ENCODE results near the gene SIX2.
"Not testable (repeated sequence)": the region's sequence is repeated elsewhere in the genome, so short reads cannot be mapped to it uniquely, and the experiment has no call there.

Gene SIX2

DNA sequence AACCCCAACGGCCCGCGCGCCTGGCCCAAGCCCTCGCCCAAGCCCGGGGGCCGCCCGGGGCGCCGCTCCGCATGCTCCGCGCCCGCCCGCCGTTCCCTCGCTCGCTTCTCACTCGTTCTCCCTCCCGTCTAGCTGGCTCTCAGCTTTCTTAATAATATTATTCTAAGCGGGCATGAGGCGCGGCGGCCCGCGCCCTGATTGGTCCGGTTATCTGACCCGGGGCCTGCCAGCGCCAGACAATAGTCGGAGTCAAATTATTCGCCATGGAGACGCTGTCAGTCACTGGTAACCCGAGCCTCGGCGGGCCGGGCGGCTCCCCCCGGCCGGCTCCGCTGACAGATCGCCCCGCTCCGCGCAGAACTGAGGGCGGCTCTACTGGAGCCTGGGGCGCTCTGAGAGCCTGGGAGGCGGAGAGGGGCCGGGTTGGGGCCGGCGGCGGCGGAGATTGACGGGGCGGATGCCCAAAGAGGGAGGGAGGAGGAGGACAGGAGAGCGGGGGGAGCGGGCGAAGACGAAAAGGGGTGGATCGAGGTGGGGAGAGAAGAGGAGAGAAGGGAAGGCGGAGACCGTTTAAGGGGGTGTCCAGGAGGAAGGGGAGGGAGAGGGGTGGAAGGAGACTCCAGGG lies at the start of gene SIX2:
TSS of gene SIX2 (minus strand) at position 150 of the 625 bp plus-strand sequence. CDS start 342 bp downstream, outside the sequence.
- DNase-seq = no peak

DNA sequence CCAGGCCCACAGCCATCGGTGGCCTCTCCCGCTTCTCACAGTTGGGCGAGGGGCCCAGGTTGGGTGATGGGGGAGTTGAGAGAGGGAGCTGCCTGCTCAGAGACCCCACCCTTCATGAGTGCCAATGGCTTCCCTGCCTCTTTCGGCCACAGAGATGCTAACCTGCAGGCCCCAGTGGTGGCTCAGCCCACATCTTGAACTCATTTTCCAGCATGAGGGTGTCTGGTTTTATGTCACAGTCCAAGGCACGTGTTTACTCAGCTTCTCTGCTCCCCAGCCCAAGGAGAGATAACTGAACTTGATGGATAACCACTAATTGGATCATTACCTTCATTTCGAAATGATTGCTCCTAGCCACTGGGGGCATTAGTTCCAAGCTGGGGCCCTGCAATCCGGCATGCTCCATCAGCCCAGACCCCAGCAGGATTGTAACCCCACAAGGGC lies 45.9 kb upstream of the SIX2 start:
- no peak for DNase-seq

DNA sequence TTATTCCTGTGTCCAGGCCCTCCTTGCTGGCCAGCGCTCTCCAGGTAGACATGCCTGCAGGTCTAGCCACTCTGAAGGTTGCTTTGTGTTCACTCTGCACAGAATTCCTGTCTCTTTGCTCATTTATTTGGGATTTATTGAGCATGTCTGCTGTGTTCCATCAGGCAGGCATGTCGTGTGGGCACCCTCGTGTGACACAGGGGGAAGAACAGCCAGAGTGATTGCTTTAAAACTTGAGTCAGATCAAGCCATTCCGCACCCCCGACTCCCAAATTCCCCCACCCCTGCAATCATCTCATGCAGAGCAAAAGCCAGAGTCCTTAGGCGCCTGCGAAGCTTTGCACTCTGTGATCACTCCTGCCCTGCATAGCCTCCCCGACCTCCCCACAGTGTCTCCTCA lies 44.7 kb upstream of the SIX2 start:
- DNase-seq = no peak

DNA sequence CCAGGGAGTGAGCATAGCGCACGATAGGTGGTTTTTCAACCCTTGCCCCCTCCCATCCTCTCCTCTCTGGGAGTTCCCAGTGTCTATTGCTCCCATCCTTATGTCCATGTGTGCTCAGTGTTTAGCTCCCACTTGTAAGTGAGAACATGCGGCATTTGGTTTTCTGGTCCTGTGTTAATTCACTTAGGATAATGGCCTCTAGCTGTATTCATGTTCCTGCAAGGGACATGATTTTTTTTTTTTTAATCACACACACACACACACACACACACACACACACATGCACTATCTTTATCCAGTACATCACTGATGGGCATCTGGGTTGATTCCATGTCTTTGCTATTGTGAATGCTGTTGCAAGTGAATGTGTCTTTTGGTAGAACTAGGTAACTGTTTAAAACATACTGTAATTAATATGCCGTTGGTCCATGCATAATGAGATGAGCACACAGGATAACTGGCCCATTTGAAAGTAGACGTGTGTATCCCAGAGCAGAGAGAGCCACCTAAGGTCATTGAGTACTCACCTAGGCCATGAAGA lies 43.2 kb upstream of the SIX2 start:
- no peak for DNase-seq

DNA sequence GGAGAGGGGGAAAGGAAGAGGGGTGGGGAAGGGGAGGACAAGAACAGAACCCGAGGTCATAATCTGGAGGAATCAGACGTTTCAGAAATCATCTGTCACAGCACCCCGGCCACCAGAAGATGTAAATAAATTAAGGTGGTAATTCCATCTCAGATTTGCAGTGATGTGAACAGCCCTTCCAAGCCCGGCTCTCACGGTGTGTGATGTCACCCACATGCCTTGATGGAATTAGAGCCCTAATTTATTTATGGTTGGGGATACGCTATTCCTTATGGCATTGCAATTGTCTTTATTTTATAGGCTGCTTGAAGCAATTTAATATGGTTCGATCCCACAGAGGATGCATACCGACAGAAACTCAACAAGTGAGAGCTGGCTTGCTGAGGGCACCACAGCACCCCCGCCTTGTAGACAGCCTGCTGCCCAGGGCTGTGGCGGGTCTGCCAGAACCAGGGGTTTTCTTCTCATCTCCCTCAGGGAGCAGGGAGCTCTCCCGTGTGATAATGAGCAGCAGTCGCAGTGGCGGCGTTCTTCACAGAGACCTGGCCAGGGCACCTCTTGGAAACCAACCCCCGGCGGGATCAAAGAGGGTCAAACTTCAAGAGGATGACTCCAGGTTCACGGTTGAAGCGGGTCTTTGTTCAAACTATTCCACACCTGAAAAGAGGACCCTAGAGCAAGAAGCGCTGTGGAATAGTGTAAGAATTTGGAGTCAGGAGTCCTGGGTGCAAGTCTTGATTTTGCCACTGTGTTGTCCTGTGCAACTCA lies 40.5 kb upstream of the SIX2 start:
- no peak for DNase-seq

DNA sequence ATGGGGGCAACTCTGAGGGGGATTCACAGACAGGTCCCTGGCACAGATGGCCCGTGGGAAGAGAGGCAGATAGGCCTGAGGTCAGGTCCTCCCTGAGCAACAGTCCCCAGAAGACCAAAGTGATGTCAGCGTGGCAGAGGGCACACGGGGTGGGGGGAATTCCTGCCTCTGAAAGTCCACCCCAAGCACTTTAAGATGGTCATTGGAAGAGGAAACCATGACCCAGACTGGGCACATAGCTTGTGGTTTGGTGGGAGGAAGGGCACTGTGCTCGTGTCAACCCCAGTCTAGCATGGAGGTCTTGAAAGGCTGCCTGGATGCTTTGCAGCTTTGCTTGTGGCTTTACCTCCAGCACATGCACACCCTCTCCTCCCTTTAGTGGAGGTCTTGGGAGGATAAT lies 38.0 kb upstream of the SIX2 start:
- DNase-seq = no peak

DNA sequence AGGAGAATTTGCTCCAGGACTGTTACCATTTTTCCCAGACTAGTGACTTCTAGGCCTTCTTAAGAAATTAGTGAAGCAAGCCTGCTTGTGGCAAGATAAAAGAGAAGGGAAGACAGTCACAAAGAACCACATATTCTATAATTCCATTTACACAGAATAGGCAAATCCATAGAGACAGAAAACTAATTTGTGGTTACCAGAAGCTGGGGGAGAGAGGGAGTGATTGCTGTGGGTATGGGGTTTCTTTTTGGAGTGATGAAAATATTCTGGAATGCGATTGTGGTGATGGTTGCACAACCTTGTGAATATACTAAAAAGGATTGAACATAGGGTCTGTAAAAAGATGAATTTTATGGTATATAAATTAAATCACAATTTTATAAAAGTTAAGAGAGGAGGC lies 37.5 kb upstream of the SIX2 start:
- no peak for DNase-seq

DNA sequence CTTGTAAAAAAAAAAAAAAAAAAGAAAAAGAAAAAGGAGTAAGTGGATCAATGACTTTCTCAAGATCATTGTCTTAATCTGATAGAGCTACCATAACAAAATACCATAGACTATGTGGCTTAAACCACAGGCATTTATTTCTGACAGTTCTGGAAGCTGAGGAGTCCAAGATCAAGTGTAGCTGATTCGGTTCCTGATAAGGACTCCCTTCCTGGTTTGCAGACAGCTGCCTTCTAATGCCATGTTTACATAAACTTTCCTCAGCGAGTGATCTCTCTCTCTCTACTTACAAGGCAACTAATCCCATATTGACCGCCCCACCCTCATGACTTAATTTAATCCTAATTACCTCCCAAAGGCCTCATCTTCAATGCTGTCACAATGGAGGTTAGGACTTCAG lies 36.5 kb upstream of the SIX2 start:
- no peak for DNase-seq

DNA sequence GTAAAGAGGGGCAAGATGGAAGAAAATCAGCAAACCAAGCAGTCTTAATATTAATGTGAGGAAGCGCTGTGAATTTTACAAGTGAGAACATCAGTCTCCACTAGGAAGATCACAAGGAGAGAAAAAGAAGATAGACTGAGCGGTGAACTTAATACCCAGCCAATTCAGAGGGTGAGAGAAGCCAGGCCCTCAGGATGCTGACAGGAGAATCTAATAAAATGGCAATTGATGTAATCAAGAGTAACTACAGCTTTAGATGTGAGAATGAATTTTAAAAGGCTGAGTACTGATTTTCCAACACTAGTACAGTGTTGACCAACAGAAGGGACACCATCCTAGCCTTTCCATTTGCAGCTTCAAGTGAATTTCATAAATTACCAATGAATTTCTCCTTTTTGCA lies 35.7 kb upstream of the SIX2 start:
- DNase-seq = no peak

DNA sequence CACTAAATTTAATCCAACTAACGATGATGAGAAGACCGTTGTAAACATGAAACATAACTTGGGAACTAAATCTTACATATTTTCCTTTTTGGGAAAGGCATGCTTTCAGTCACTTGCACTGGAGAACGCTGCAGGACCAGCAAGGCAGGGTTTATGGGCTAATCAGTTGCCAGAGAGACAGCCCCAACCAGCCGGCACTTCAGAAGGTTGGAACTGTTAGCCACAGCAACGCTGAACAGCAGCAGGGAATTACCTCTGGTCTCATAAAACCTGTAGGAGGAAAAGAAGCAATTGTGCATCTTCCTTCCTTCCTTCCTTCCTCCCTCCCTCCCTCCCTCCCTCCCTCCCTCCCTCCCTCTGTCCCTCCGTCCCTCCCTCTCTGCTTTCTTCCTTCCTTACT lies 33.9 kb upstream of the SIX2 start:
- DNase-seq = no peak

DNA sequence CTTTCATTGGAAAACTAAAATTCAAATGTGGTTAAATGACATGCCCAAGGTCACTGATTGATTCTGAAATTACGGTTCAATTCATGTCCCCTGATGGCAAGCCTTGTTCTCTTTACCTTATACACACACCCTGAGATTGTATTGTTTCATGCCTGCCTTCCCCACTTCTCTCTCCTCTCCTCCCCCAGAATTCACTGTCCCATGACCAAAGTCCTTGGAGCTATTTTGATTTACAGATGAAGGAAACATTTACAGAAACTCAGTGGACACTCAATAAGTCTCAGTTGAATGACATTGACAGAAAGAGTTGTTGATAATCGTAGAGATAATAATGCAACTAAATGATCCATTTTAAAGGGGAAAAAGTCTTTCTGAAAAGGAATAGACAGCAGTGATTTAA lies 33.1 kb upstream of the SIX2 start:
- DNase-seq = no peak

DNA sequence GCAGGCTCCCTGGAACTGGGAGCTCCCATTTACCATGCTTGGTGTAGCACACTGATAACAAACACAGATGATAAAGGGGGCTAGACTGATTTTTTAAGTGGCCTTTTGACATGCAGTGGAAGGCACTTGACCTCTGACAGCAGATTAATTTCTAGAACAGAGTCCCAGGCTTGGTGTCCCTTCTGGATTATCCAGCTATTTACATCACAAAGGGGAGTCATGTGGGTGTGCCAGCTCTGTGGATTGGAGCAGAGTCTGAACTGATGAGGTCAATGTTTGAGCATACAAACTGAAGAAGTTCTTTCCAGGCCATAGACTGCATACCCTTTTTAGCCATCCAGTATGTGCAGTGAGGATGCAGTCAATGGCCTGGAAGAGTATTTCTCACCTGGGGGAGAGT lies 31.5 kb upstream of the SIX2 start:
- no peak for DNase-seq

DNA sequence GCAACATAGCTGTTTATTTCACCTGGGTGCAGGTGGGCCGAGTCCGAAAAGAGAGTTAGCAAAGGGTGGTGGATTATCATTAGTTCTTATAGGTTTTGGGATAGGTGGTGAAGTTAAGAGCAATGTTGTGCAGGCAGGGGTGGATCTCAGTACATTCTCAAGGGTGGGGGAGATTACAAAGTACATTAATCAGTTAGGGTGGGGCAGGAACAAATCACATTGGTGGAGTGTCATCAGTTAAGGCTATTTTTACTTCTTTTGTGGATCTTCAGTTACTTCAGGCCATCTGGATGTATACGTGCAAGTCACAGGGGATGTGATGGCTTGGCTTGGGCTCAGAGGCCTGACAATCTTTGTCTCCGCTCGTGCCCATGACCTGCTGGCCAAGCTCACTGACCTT lies 30.6 kb upstream of the SIX2 start:
- DNase-seq = not testable (repeated sequence)

DNA sequence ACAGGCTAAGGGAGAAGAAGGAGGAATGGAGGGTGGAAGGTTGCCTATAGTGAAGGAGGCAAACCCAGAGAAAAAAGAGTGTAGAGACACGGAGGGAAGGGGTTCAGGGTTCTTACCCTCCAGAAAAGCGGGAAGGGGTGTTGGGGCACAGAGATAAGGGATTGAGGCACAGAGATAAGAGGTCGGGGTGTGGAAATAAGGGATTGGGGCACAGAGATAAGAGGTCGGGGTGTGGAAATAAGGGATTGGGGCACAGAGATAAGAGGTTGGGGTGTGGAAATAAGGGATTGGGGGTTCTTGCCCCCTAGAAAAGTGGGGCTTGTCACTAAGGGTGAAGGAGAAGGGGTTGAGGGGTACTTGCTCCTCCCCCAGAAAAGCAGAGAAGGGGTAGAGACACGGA lies 29.6 kb upstream of the SIX2 start:
- not testable (repeated sequence) for DNase-seq

DNA sequence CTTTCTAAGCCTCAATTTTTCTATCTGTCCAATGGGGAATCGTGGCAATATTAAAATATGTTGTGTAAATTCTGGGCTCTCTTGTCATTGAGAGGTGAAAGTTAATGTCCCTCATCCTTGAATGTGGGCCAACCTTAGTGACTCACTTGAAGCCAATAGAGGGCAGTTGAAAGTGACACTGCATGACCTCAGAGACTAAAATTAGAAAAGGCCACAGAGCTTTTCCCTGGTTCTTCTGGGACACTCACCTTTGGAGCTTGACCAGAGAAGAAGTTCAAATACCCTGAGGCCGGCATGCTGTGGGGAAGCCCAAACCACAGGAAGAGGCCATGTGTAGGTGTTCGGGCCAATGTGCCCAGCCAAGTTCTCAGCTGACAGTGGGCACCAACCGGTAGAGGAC lies 24.1 kb upstream of the SIX2 start:
- DNase-seq = no peak

DNA sequence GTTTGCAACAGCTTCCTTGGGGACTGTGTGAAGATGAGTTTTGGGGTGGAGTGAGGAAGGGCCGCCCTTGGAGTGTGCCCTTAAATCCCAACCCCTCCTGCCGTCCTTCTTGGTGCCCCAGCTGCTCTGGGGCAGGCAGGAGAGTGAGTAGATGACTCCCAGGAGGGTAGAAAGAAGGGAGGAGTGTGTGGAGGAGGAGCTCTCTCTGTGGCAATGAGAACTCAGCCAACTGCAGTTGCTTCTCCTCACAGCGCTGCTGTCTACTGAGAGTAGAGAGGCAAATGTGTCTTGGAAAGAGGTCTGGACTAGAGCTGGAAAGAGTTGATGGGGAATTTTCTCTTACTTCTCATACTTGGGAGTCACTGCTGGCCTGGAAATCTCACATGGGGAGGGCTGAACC lies 21.8 kb upstream of the SIX2 start:
- DNase-seq = no peak

DNA sequence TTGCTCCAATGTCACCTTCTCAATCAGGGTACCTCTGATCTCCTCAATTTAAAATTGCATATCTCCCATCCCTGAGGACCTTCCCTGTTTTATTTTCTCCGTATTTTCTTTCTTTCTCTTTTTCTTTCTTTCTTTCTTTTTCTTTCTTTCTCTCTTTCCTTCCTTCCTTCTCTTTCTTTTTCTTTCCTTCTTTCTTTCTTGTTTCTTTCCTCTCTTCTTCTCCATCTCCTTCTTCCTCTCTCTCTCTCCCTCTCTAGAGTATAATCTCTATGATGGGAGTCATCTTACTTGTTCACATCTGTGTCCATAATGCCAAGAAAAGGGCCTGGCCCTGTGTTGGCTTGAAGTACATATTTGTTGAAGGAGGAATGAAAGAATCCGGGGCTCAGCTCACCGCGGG lies 21.3 kb upstream of the SIX2 start:
- DNase-seq = no peak

DNA sequence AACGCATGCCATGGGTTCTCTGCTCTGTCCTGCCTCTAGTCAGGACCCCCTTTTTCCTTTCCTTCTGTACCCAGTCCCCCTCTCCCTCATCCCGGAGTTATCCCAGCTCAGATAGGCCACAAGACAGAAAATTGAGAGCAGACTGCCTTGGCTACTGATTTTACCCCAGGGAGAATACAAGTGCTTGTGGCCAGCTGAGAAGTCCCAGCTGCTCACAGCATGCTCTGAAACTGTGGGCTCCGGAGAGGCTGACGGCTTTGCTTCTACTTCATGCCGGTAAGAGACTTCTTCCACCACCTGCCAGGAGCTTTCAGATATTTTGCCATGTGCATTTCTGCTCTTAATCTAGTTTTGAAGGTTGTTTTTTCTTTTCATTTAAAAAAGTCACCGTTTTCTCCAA lies 20.0 kb upstream of the SIX2 start:
- DNase-seq = no peak

DNA sequence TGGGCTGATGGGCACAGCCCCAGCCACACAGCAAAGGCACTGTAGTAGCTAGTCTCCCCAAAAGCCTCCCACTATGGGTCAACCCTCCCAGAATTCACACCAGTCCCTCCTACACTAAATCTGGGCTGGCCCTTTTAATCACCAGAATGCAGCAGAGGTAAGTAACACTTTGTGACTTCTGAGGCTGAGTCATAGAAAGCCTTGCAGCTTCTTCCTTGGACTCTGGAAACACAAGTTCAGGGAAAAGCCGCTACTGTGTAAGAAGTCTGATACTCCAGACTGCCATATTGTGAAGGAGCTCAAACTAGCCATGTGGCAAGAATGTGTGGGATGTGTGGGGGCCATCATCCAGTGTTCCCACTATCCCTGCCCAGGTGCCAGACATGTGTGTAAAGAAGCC lies 19.0 kb upstream of the SIX2 start:
- no peak for DNase-seq

DNA sequence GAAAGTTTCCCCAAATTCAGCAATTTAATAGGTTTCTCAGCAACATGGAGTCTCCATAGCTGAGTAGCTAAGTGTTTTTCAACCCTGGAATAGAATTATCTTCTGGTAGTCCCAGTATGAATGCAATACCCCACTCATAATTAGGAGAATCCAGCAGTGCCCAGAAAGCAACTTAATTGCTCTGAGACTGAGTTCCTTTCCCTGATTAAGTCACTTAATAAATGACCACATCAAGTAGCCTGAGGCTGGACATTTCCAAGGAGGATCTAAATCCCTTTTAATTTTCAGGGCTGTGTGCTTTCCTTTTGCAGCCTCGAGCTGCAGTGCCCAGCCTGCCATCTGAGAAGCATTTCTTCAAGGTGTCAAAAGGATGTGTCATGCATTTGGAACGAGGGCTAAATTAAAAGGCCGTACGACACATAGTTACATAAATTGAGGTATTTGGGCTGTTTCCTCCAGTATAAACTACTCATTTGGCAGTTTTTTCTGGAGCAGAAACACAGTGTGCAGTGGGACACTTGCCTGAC lies 17.7 kb upstream of the SIX2 start:
- DNase-seq = no peak

DNA sequence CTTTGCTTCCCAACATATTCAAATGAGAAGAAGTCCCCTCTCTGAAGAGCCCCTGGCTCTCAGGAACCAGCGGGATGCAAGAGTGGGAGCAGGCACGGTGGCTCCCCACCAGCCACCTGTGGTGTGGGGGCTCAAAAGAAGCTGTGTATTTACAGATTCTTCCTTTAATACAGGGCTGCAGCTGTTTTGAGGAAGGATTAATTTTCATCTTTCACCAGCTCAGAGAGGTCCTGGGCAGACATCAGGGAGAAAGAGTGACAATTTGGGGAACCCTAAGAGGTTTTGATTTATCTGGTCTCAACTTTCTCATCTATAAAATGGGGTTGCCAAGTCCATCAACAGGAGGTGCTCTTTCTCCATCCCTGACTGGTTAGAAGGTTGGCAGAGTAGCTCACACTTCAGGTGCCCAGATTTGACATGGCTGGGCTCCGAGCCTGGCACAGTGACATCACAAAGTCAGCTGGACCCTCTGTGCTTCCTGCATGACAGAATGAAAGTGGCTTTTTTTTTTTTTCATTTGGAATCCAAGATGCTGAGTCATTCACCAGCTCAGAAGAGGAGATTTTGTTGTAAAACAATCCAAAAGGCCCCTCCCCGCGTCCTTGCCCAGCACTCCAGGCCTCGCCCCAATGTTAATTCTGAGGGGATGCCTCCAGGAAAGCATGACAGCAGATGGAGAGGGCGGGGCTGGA lies 15.5 kb upstream of the SIX2 start:
- no peak for DNase-seq

DNA sequence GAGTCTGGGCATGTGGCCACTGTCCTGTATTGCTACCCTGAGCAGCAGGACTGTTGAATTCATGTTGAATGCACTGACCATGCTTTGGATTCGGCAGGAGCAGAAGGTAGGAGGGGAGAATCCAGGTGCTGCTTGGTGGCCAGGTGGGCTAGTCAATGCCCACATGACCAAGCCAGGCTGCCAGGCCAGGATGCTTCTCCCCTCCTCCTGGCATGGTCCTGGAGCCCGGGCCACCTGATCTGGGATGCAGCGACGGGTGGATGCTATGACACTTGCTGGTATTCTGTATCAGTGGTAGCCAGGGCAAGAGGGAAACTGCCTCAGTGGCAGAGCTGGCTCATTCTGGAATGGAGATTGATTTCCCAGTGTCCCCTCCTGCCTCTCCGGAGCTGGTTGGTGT lies 14.8 kb upstream of the SIX2 start:
- DNase-seq = no peak

DNA sequence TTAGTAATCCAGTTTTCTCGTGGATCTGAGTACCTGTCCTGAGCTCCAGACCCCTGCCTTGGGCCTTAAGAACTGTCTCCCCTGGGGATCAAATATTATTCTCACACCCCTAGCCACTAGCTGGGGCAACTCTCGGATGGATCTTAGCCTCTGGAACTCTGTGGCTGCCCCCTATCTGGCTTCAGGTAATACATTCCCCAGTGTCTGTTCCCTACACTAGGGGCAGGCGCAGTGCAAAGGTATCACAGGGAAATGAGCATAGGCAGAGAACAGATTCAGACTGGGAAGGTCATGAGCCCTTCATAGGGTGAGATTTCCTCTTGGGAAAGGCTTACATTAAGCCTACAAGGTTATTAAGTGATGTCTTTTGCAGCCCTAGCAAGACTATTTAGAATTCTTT lies 11.2 kb upstream of the SIX2 start:
- no peak for DNase-seq

DNA sequence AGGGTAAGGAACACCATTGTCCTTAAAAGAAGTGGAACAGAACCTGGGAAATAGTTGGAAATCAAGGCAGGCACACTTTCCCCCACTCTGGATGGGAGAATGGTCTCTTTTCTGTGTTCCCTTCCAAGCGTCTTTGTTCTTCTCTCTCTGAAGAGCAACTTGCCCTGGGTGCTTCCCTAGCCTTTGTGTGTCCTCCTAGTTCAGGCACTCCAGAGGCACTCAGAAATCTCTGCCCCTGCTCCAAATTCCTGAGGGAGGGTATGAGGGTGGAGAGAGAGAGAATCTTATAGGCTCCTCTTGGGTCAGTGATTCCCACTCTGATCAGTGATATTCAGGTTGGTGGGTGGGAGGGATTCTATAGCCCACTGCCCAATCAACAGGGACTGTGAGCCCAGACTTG lies 8.8 kb upstream of the SIX2 start:
- no peak for DNase-seq
